Neural cell (in vitro differentiated cells): ENCODE measurements around the gene TCFL5.

Source experiments
- EP300 ChIP-seq: fragments of 450-650 bp; conservative IDR thresholded peaks from 2 replicates; pipeline ENCODE4 v1.6.1; 2014; ENCODE audit warnings: antibody characterized with exemption, mild to moderate bottlenecking, moderate library complexity; ENCODE audit not compliant: poor library complexity, severe bottlenecking
- EZH2 ChIP-seq: fragments of 200-600, 300-800 bp; shearing (Covaris generic), sonication (generic); IDR thresholded peaks from 2 replicates; pipeline ENCODE4 v1.6.1; 2014; ENCODE audit warnings: antibody characterized with exemption, low read length, borderline replicate concordance, mild to moderate bottlenecking; ENCODE audit not compliant: insufficient read depth, poor library complexity, severe bottlenecking
- MXI1 ChIP-seq: fragments of 450-650 bp; conservative IDR thresholded peaks from 2 replicates; pipeline ENCODE4 v1.6.1; 2014; ENCODE audit warnings: antibody characterized with exemption, mild to moderate bottlenecking; ENCODE audit not compliant: poor library complexity, severe bottlenecking
- POLR2AphosphoS5 ChIP-seq: IDR thresholded peaks from 2 replicates; pipeline ENCODE4 v1.6.1; 2012
- RAD21 ChIP-seq: fragments of 450-650 bp; conservative IDR thresholded peaks from 2 replicates; pipeline ENCODE4 v1.6.1; 2014; ENCODE audit warnings: antibody characterized with exemption, mild to moderate bottlenecking, moderate library complexity
- REST ChIP-seq: IDR thresholded peaks from 2 replicates; pipeline ENCODE4 v1.6.1; 2012; ENCODE audit warnings: borderline replicate concordance
- SMC3 ChIP-seq: fragments of 450-650 bp; conservative IDR thresholded peaks from 2 replicates; pipeline ENCODE4 v1.6.1; 2014; ENCODE audit warnings: antibody characterized with exemption, mild to moderate bottlenecking, moderate library complexity; ENCODE audit not compliant: poor library complexity
- TAF1 ChIP-seq: IDR thresholded peaks from 2 replicates; pipeline ENCODE4 v1.6.1; 2012; ENCODE audit warnings: low read depth
- TF ChIP-seq, protein P1 (sequence below): fragments of 450-650 bp; IDR thresholded peaks from 2 replicates; pipeline ENCODE4 v1.5.1; 2014; ENCODE audit warnings: antibody characterized with exemption, mild to moderate bottlenecking, moderate library complexity; ENCODE audit not compliant: poor library complexity, severe bottlenecking

- TF ChIP-seq, protein P1, sequence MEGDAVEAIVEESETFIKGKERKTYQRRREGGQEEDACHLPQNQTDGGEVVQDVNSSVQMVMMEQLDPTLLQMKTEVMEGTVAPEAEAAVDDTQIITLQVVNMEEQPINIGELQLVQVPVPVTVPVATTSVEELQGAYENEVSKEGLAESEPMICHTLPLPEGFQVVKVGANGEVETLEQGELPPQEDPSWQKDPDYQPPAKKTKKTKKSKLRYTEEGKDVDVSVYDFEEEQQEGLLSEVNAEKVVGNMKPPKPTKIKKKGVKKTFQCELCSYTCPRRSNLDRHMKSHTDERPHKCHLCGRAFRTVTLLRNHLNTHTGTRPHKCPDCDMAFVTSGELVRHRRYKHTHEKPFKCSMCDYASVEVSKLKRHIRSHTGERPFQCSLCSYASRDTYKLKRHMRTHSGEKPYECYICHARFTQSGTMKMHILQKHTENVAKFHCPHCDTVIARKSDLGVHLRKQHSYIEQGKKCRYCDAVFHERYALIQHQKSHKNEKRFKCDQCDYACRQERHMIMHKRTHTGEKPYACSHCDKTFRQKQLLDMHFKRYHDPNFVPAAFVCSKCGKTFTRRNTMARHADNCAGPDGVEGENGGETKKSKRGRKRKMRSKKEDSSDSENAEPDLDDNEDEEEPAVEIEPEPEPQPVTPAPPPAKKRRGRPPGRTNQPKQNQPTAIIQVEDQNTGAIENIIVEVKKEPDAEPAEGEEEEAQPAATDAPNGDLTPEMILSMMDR, result no peak
- TF ChIP-seq TAF1 (no peak), EZH2 (no peak), SMC3 (no peak), REST (no peak), POLR2AphosphoS5 (no peak), RAD21 (no peak), EP300 (no peak), MXI1 (no peak)
Measured at GRCh38 chr20:62876501-62876901, 14.9 kb upstream of the TCFL5 start.
